Measurements from ENCODE around the gene MGAT4C.
"Not testable (repeated sequence)": the region's sequence is repeated elsewhere in the genome, so short reads cannot be mapped to it uniquely, and the experiment has no call there.

The MGAT4C gene

GRCh38 chr12:86228656-86229055 lies 27.5 kb downstream of the MGAT4C start:
- no peak for DNase-seq

- DNase-seq, result no peak
These were observed 29.7 kb downstream of the MGAT4C start for GRCh38 chr12:86226481-86226880.

- no peak for DNase-seq
These were observed 39.6 kb downstream of the MGAT4C start for GRCh38 chr12:86216591-86216990.

- no peak for DNase-seq
These were observed 43.2 kb downstream of the MGAT4C start for GRCh38 chr12:86213012-86213411.

GRCh38 chr12:86198696-86199444 lies 57.3 kb downstream of the MGAT4C start:
- DNase-seq, result no peak

- DNase-seq, result no peak
These were observed 59.7 kb downstream of the MGAT4C start for GRCh38 chr12:86196465-86196864.

GRCh38 chr12:86194721-86195120 lies 61.5 kb downstream of the MGAT4C start:
- no peak for DNase-seq

GRCh38 chr12:86193931-86194330 lies 62.3 kb downstream of the MGAT4C start:
- no peak for DNase-seq

- DNase-seq, result no peak
These were observed 68.0 kb downstream of the MGAT4C start for GRCh38 chr12:86188226-86188625.

- no peak for DNase-seq
These were observed 69.7 kb downstream of the MGAT4C start for GRCh38 chr12:86186449-86186848.

GRCh38 chr12:86179855-86180254 lies 76.3 kb downstream of the MGAT4C start:
- DNase-seq, result no peak

GRCh38 chr12:86174188-86174587 lies 82.0 kb downstream of the MGAT4C start:
- DNase-seq, result no peak

- no peak for DNase-seq
These were observed 83.2 kb downstream of the MGAT4C start for GRCh38 chr12:86172913-86173443.

- DNase-seq, result no peak
These were observed 86.1 kb downstream of the MGAT4C start for GRCh38 chr12:86170051-86170450.

- no peak for DNase-seq
These were observed 97.2 kb downstream of the MGAT4C start for GRCh38 chr12:86158956-86159355.

GRCh38 chr12:86154620-86155019 lies 101.6 kb downstream of the MGAT4C start:
- DNase-seq, result no peak

GRCh38 chr12:86148612-86149011 lies 107.6 kb downstream of the MGAT4C start:
- DNase-seq, result no peak

GRCh38 chr12:86148071-86148470 lies 108.1 kb downstream of the MGAT4C start:
- no peak for DNase-seq

- no peak for DNase-seq
These were observed 111.0 kb downstream of the MGAT4C start for GRCh38 chr12:86145156-86145555.

- DNase-seq, result no peak
These were observed 113.0 kb downstream of the MGAT4C start for GRCh38 chr12:86143162-86143561.

GRCh38 chr12:86139671-86140070 lies 116.5 kb downstream of the MGAT4C start:
- DNase-seq, result no peak

- DNase-seq, result no peak
These were observed 117.4 kb downstream of the MGAT4C start for GRCh38 chr12:86138770-86139169.

- no peak for DNase-seq
These were observed 118.3 kb downstream of the MGAT4C start for GRCh38 chr12:86137936-86138335.

- no peak for DNase-seq
These were observed 121.6 kb downstream of the MGAT4C start for GRCh38 chr12:86134561-86134960.

- DNase-seq, result not testable (repeated sequence)
These were observed 129.3 kb downstream of the MGAT4C start for GRCh38 chr12:86126900-86127299.

All from activated effector memory CD4-positive, alpha-beta T cell treated with Interleukin-2 at 50 U/mL for 16 hours (primary cell).